DMS53 treated with DMSO at 0.1 percent for 48 hours (cell line): ENCODE data around the gene CTIF.

ENCODE experiments used
- DNase-seq: peaks from one replicate; lab custom pipeline; 2025; ENCODE audit not compliant: unreplicated experiment; lab: John Stamatoyannopoulos, UW

CTIF gene

DNA sequence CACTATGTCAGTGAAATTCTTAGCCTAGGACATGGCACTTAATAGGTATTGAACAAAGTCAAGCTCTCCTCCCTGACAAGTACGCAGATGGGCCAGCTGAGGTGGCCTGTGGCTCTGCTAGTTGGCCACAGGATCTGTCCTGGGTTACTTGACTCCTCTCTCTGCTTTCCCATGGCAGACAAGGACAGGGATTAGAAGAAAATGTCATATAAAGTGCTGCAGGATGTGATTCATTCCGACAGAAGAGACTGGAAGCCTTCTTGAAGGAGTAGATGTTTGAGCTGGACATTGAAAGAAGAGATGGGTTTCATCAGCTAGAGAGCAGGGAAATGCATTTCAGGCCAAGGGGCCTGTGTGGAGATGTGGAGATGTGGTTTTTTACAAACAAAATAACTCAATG, 365.3 kb downstream of the CTIF start:
- no peak for DNase-seq

DNA sequence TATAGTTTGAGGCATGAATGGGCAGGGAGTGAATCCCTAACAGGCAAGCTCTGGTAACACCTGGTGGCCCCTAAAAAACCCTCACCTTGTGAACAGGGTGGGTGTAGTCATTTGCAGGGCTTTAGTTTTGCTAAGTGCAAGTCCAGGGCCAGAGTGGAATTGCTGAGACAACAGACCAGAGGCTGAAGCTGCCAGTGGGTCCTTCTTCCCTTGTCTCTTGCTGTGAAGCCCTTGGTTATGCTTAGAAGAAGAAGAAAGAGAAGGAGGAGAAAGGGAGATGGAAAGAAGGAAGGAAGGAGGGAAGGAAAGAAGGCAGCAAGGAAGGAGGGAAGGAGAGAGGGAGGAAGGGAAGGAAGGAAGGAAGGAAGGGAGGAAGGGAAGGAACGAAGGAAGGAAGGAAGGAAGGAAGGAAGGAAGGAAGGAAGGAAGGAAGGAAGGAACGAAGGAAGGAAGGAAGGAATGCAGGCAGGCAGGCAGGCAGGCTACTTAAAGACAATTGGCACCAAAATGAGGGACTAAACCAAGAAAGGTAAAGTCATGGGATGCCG, 366.1 kb downstream of the CTIF start:
- no peak for DNase-seq

DNA sequence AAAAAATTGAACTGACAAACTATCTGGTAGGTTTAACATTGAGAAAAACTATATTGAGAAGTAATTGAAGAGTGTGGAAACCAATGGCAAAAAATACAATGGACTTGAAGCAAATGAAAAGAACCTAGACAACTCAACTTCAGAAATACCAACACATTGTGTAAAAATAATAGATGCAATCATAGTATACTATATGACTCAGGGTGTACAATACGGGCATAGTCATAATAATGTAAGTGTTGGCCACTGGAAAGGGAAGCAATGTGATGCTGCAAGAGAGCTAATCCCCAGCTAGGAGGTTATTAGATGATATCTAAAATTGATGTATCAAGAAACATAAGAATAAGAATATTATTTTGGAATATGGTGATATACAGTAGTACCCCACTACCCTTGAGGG, 366.7 kb downstream of the CTIF start:
- DNase-seq, result no peak

DNA sequence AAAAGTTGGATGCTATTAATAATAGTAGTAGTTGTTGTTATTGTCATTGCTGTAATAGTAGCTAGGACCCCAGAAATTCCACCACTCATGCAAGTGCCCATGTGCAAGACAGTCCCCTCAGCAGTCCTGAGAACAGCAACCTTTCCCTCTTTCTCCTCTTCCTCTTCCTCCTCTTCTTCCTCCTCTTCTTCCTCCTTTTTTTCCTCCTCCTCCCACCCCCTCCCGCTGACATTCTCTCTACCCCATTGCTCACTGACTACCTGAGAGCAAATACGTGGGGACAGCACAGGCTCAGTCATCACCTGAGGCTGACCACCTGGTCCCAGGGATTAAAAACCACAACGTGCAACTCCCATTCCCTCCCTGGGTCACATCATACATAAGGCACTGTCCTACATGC, 370.1 kb downstream of the CTIF start:
- DNase-seq, result no peak

DNA sequence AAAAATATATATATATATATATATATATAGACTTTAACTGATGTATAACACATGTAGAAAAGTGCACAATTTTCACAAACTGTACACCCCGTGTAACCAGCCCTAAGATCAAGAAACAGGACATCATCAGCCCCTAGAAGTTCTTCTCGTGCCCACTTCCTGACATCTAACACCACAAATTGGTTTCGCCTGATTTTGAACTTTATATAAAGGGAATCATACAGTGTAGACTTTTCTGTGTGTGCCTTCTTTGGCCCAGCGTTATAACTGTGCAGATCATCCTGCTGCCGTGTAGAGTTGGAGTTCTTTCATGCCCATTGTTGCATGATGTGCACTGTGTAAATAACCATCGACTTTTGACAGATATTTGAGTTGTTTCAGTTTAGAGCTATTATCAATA, 370.9 kb downstream of the CTIF start:
- DNase-seq, result no peak

DNA sequence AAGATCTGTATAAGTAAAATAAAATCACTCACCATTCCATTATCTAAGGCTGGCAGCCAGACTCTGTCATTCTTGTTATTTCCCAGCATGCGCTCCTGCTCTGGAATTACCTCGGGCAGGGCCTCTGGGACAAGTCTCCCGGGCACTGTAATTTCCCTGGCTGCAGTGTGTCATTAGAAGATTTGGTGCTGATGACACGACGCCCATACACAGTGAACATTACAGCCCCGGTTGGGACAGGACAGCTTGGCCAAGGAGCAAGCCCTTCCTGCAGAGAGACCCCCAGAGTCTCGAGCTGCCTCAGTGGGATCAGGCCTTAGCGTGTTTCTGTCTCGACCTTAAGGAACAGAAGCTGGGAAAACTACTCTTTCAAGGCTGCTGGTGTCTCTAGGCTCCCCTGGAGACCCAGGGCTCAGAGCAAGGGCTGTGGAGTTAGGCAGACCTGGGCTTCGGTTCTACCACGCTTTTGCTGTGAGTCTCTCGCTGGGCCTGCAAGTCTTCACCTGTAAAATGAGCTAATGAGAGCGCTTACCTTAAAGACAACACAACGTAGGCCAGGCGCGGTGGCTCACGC, 372.2 kb downstream of the CTIF start:
- DNase-seq, result no peak
